Parathyroid adenoma (tissue), 2 donors: ENCODE measurements around the gene NUFIP1.
A peak's percentile ranks its signal among the peaks of the same experiment; 100 is the strongest.

Experiments
- H2AFZ ChIP-seq: fragments of 300-600 bp; sonication (generic); one replicate; pipeline ENCODE4 v1.7.0; 2017; ENCODE audit warnings: antibody characterized with exemption, mild to moderate bottlenecking
- H3K27ac ChIP-seq: fragments of 300-600 bp; sonication (generic); one replicate; pipeline ENCODE4 v1.7.0; 2017
- H3K27me3 ChIP-seq: fragments of 300-600 bp; sonication (generic); one replicate; pipeline ENCODE4 v1.7.0; 2017; ENCODE audit warnings: low read length; ENCODE audit not compliant: control insufficient read depth, insufficient read depth
- H3K36me3 ChIP-seq: fragments of 300-600 bp; sonication (generic); one replicate; pipeline ENCODE4 v1.7.0; 2017; ENCODE audit warnings: low read length; ENCODE audit not compliant: control insufficient read depth, insufficient read depth
- H3K4me1 ChIP-seq: fragments of 300-600 bp; sonication (generic); one replicate; pipeline ENCODE4 v1.7.0; 2017; ENCODE audit warnings: control low read depth
- H3K4me2 ChIP-seq: fragments of 300-600 bp; sonication (generic); one replicate; pipeline ENCODE4 v1.7.0; 2017; ENCODE audit warnings: low read length
- H3K4me3 ChIP-seq: fragments of 300-600 bp; sonication (generic); one replicate; pipeline ENCODE4 v1.7.0; 2017; ENCODE audit warnings: low read depth, low read length
- H3K79me2 ChIP-seq: fragments of 300-600 bp; sonication (generic); one replicate; pipeline ENCODE4 v1.7.0; 2017; ENCODE audit warnings: control low read depth
- H3K9ac ChIP-seq: fragments of 300-600 bp; sonication (generic); one replicate; pipeline ENCODE4 v1.7.0; 2017; ENCODE audit warnings: mild to moderate bottlenecking
- H3K9me3 ChIP-seq: fragments of 300-600 bp; sonication (generic); one replicate; pipeline ENCODE4 v1.7.0; 2017; ENCODE audit warnings: low read length; ENCODE audit not compliant: control insufficient read depth
- TF ChIP-seq, protein P1 (sequence below): fragments of 300-600 bp; sonication (generic); IDR thresholded peaks from one replicate; pipeline ENCODE4 v1.7.0; 2017; ENCODE audit warnings: antibody characterized with exemption, mild to moderate bottlenecking
- donor health status: primary hyperparathyroidism.

NUFIP1 gene

DNA sequence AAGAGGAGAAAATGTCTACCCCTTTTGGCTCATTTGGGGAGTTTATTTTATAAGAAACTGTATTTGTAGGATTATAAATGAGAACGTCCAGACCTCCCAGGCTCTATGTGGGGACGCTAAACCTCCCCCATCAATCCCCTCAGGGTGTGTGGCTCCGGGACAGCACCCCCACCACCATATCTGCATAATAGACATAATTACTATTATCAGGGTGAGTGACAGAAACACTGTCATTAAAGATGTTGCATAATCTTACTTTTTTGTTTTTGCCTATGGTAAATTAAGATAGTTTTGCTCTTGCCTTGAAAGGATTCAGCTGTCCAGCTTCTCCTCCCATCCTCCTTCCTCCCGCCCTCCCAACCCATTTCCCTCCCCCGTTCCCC lies 93.3 kb downstream of the NUFIP1 start:
- no peak overlapping the region for H3K4me2 ChIP-seq
- H3K27ac ChIP-seq, result no peak overlapping the region
- peaks cover 14% of the 10 kb centered on the region for H3K4me1 ChIP-seq
- no peaks in the 10 kb centered on the region for H3K27me3 ChIP-seq
- TF ChIP-seq, protein P1, sequence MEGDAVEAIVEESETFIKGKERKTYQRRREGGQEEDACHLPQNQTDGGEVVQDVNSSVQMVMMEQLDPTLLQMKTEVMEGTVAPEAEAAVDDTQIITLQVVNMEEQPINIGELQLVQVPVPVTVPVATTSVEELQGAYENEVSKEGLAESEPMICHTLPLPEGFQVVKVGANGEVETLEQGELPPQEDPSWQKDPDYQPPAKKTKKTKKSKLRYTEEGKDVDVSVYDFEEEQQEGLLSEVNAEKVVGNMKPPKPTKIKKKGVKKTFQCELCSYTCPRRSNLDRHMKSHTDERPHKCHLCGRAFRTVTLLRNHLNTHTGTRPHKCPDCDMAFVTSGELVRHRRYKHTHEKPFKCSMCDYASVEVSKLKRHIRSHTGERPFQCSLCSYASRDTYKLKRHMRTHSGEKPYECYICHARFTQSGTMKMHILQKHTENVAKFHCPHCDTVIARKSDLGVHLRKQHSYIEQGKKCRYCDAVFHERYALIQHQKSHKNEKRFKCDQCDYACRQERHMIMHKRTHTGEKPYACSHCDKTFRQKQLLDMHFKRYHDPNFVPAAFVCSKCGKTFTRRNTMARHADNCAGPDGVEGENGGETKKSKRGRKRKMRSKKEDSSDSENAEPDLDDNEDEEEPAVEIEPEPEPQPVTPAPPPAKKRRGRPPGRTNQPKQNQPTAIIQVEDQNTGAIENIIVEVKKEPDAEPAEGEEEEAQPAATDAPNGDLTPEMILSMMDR, result no peak
- H3K4me3 ChIP-seq, result no peak overlapping the region
- no peaks in the 10 kb centered on the region for H3K36me3 ChIP-seq
- H3K79me2 ChIP-seq, result no peaks in the 10 kb centered on the region
- H2AFZ ChIP-seq, result no peak overlapping the region
- no peak overlapping the region for H3K9ac ChIP-seq
- H3K9me3 ChIP-seq, result no peaks in the 10 kb centered on the region

DNA sequence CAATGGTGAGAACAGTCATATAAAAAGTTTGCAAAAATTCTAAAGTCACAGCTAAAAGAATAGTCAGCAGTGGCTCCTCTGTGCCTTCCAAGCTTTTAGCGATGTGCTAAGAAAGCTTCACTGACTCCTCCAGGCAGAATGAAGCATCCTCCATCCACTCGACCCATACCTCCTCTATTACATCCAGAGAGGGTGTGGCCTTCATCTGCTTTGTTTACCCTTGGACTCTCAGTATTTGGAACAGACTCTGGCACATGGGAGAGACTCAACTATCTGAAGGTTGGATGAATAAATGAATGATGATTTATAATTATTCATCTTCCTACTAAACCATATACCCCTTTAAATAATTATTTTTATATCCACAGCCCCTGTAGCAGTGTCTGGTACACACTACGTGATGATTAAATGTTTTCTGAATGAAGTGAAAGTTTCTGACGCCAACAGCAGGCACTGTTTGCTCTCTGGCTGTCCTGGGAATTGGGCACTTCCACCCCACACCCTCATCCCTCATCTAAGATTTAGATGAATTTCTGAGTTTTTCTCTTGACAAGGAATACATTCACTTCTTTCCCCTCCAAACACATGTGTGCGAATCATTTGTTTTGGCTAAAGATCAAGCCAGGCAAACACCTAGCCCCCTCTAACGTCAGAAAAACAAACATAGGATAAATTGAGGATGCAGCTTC lies 93.9 kb downstream of the NUFIP1 start:
- H3K36me3 ChIP-seq, result no peaks in the 10 kb centered on the region
- no peaks in the 10 kb centered on the region for H3K79me2 ChIP-seq
- H3K4me1 ChIP-seq, result peaks cover 14% of the 10 kb centered on the region
- TF ChIP-seq, protein P1, result no peak
- no peak overlapping the region for H3K4me3 ChIP-seq
- H3K27me3 ChIP-seq, result no peaks in the 10 kb centered on the region
- no peak overlapping the region for H3K27ac ChIP-seq
- H3K9me3 ChIP-seq, result no peaks in the 10 kb centered on the region
- no peak overlapping the region for H3K4me2 ChIP-seq
- H3K9ac ChIP-seq, result no peak overlapping the region
- no peak overlapping the region for H2AFZ ChIP-seq

DNA sequence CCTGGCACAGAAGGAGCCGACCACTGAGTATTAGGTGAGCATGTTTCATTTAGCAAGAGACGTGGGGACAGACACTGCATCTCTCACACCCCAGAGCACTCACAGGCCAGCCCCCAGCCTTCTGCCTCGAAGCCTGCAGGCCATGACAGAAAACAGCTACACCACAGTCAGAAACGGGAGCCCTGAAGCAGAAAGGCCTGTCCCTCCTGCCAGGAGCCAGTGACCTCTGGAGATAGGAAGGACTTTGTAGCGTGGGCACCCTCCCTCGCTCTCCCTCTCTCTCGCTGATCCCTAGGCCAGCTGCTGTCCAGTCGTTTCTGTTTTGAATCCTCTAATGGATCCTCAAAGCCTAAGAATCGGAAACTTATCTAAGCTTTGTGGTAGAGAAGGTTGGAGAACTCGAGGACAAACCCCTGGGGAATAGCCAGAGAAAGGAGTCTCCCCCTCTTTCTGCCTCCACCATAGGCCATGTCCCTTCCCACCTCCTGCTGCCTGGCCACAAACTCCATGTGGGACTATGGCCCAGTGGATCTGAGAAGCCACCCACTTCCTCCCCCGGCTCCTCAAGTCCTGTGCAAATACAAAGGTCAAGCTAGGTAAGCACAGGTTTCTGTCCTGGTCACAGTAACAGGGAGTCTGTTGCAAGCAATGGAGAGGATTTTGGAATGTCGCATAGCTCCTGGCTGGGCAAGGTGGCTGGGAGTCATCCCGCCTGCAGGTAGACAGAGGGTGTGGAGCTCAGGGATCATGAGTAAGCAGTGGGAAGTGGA lies 95.1 kb downstream of the NUFIP1 start:
- Histone ChIP-seq H3K36me3 (no peaks in the 10 kb centered on the region), H3K79me2 (no peaks in the 10 kb centered on the region), H3K27me3 (no peaks in the 10 kb centered on the region), H3K27ac (peak overlapping the region; percentile 64), H2AFZ (peak overlapping the region; percentile 79), H3K9ac (no peak overlapping the region), H3K4me1 (peaks cover 11% of the 10 kb centered on the region), H3K9me3 (no peaks in the 10 kb centered on the region), H3K4me2 (no peak overlapping the region), H3K4me3 (no peak overlapping the region)
- TF ChIP-seq, protein P1, result no peak
